GM21786 (cell line): ENCODE measurements around the gene SH3BGRL3.
A peak's percentile ranks its signal among the peaks of the same experiment; 100 is the strongest.

ENCODE experiments used
- ATAC-seq: cut with Tn5 transposase; IDR thresholded peaks from one replicate; pipeline ENCODE4 v1.9.1; 2021; ENCODE audit not compliant: unreplicated experiment

Gene SH3BGRL3

GRCh38 chr1:26277261-26277661, 2.6 kb upstream of the SH3BGRL3 start:
- no peak for ATAC-seq

GRCh38 chr1:26277719-26278118, 2.2 kb upstream of the SH3BGRL3 start:
- ATAC-seq, result no peak

GRCh38 chr1:26278303-26278702, 1.6 kb upstream of the SH3BGRL3 start:
- no peak for ATAC-seq

DNA sequence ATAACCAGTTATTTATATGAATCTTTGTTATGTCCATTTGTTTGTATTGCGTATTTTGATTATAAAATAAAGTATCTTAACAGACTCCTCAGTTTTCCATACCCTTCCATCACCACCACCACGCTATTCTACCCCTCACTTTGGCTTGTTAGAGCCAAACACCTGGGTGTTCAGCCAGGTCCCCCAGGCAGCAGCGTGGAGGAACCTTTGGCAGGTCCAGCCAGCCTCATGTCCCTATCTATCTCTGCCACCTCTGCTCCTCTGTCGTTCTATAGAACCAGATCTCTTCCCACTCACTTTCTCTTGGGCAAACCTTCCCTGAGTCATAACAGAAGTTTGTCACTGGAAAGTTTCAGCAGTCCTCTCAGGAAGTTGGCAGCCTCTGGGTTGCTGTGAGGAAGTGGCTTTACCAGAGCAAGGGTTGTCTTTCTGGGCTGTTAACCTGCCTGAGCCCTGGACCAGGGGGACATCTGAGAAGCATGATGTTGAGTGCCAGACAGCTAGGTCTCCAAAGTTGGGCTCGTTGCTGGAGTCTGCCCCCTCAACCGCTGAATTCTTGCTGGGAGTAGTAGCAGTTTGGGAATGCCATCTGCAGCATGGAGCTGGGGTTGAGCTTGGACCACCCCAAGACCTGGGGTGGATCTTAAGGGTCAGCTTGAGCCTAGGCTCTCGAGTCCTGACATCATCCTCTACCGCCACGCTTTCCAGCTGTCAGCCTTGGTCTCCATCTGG, 996 bp upstream of the SH3BGRL3 start:
- no peak for ATAC-seq

- no peak for ATAC-seq
Observed at GRCh38 chr1:26280333-26281042, 602 bp downstream of the SH3BGRL3 start.

- ATAC-seq, result no peak
Observed at GRCh38 chr1:26281091-26281958, 1.4 kb downstream of the SH3BGRL3 start.

GRCh38 chr1:26281971-26282370, 2.1 kb downstream of the SH3BGRL3 start:
- no peak for ATAC-seq

DNA sequence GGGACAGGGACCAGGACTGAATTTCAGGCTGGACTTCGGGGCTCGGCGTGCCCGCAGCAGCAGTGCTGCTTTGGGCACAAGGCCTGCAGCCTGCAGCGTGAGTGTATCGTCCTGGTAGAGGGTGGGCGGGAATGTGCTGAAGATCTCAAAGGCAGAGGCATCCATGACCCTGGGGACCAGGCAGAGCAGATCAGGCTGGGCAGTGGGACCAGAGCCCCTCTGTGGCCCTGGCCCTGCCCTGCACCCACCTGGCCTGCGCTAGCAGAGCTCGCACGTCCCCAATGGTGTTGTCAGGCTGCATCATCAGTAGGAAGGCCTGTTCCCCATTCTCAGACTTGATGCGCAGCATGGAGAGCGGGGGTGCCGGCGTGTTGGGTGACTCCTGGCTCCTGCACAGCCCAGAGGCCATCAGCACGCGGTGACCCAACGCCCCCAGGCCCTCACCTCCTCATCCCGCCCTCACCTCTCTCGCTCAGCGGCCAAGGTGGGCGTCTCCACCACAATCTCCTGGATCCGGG, 2.6 kb downstream of the SH3BGRL3 start:
- no peak for ATAC-seq

DNA sequence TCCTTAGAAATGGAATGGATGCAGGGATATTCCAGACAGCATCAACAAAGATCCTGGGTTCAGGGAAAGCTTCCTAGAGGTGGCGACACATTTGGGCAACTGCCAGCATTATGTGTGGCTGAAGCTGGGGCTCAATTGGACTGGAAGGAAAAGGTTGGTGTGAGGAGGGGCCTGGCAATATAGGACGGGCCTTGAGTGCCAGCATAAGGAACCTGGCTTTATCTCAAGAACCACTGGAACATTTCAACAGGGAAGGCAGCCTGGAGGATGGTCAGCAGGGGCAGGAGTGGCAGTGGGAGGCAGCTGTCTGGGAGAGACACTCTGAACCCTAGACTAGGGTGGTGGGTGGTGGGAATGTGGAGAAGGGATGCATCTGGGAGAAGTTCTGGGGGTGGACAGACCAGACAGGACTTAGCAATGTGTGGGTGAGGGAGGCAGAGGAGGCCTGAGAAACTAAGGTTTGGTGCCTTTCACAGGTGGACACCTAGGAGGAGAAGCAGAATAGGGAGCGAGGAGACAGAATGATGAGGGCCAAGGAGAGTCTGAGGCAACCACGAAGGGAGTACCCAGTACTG, 3.5 kb downstream of the SH3BGRL3 start:
- ATAC-seq, result no peak

DNA sequence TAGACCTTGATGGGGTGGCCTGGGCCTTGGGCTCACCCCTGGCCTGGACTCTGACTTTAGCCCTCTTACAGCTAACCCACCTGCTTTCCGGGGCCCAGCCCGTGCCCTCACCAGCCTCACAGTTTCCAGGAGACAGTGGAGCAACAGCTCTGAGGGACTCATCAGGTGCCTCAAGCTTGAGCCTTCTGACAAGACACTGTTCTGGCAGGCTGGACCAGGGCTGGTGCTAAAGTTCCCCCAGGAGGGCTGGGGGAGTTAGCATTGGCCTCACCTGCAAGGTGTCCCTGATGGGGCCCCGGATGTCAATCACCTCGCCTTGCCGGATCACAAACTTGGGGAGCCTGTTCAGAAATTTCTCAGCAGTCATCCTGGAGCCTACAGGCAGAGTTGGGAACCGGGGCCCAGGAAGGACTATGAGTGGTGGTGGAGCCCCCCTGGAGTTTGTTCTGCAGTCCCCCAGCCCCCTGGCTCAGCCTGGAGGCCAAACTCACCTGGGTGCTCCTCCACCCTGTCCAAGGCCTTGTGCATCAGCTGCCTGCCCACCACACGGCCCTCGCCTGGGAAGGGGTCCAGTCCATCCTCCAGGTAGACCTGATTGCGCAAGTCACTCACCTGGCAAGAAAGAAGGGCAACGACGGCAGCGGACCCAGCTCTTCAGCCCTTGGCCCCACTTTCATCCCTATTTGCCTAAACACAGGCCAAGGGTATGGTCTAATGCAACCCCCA, 4.1 kb downstream of the SH3BGRL3 start:
- ATAC-seq, result no peak

- ATAC-seq, result peak; percentile 20
Observed at GRCh38 chr1:26284597-26285347, 4.9 kb downstream of the SH3BGRL3 start.

DNA sequence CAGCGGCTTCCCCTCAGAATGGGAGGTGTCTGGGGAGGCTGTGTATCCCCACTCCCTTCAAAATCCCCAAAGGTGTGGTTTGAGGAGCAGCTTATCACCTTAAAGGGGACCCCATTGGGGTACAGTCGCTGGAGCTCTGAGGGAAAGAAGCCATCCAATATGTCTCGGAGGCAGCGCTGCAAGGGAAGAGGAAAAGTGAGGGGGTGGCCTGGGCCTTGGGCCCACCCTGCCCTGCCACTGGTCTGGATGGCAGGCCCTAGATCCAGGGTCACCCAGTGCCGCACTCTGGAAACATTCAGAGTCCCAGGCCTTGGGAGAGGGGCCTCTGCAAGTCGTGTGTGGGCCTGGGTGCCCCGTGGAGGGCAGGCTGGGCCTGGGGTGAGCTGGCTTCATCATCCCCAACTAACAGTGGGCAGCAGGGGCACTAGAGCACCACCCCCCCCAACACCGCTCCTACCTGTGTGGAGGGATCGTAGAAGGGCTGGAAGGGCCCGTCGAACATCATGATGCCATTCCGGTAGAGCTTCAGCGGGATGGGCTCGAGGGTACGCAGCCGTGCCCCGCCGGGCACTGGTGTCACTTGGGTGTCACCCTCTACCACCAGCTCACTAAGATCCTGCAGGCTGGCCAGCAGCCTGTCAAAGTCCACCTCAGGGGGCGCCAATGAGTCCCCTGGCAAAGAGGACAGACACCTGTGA, 5.6 kb downstream of the SH3BGRL3 start:
- no peak for ATAC-seq

DNA sequence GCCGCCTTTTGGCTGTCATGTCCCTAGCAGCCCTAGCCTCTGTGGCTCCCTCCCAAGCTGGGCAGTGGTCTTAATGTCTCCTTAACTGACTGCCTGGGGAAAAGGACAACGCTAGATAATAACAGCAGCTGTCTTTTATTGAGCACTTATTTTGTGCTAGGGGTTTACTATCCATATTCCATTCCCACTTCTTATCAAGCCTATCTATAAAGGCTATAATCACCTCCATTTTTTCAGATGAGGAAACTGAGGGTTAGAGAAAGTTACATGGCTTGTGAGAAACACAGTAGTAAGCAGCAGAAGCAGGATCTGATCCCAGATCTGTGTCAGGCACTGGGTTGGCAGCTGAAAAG, 6.2 kb downstream of the SH3BGRL3 start:
- no peak for ATAC-seq

DNA sequence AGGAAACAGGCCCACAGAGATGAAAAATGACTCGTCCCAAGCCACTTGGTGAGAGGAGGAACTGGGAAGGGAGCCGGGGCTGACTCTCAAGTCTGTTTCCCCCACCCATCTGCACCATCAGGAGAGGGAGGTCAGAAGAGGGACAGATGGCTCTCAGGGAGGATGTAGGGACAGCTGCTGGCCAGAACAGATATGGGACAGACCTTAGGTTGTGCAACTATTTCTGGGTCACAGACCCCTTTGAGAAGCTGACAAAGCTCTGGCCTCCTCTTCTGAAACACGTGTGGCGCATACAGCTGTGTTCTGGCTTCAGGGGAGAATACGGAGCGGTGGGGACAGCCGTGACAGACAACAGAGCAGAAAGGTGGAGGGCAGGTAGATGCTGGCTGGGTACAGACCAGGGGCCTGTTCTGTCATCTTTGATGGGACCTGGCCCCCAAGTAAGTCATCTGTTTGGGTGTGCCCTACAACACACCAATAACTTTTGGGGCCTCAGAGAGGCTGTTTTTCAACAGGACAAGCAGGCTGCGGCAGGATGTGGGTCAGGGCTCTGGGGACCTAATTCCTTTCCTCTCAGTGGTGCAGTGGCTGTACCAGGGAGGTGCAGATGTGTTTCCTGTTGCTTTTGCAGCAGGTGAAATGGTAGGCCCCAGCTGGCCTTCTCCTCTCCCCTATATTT, 7.3 kb downstream of the SH3BGRL3 start:
- ATAC-seq, result peak; percentile 39

DNA sequence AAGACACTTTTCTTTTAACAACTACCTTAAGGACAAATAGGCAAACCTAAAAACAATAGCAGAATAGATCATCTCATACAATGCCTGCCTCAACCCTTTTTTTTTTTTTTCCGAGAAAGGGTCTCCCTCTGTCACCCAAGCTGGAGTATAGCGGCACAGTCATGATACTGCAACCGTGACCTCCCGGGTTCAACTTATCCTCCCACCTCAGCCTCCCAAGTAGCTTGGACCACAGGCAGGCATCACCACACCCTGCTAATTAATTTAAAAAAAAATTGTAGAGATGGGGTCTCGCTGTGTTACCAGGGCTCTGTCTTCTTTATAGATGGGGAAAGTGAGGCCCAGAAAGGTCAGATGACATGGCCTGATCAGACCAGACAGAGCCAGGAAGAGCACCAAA, 7.9 kb downstream of the SH3BGRL3 start:
- ATAC-seq, result no peak

GRCh38 chr1:26288311-26288941, 8.5 kb downstream of the SH3BGRL3 start:
- no peak for ATAC-seq

GRCh38 chr1:26289158-26290059, 9.5 kb downstream of the SH3BGRL3 start:
- ATAC-seq, result peak; percentile 39
